ENCODE results near the gene SDF4.
A peak's percentile ranks its signal among the peaks of the same experiment; 100 is the strongest.

SDF4 gene

GRCh38 chr1:1189111-1189510 lies 42.7 kb downstream of the SDF4 start:
- no peak for DNase-seq (ENCODE audit: low read depth)
- no peak for TF ChIP-seq CTCF (conservative IDR thresholded peaks at IDR 0.05; ENCODE audit: control insufficient read depth, insufficient read depth, low read depth, low read length)
- H3K4me3 ChIP-seq (ENCODE audit: control insufficient read depth, low read depth, low read length), result no peak overlapping the region

GRCh38 chr1:1187938-1188337 lies 43.9 kb downstream of the SDF4 start:
- TF ChIP-seq CTCF (conservative IDR thresholded peaks at IDR 0.05; ENCODE audit: control insufficient read depth, insufficient read depth, low read depth, low read length), result no peak
- no peak overlapping the region for H3K4me3 ChIP-seq (ENCODE audit: control insufficient read depth, low read depth, low read length)
- peak; percentile 53 for DNase-seq (ENCODE audit: low read depth)

GRCh38 chr1:1185101-1185765 lies 46.6 kb downstream of the SDF4 start:
- H3K4me3 ChIP-seq (ENCODE audit: control insufficient read depth, low read depth, low read length), result no peak overlapping the region
- no peak for DNase-seq (ENCODE audit: low read depth)
- no peak for TF ChIP-seq CTCF (conservative IDR thresholded peaks at IDR 0.05; ENCODE audit: control insufficient read depth, insufficient read depth, low read depth, low read length)

GRCh38 chr1:1183833-1184775 lies 47.7 kb downstream of the SDF4 start:
- no peak for TF ChIP-seq CTCF (conservative IDR thresholded peaks at IDR 0.05; ENCODE audit: control insufficient read depth, insufficient read depth, low read depth, low read length)
- DNase-seq (ENCODE audit: low read depth), result no peak

GRCh38 chr1:1183221-1183747 lies 48.5 kb downstream of the SDF4 start:
- no peak overlapping the region for H3K4me3 ChIP-seq (ENCODE audit: control insufficient read depth, low read depth, low read length)
- TF ChIP-seq CTCF (conservative IDR thresholded peaks at IDR 0.05; ENCODE audit: control insufficient read depth, insufficient read depth, low read depth, low read length), result no peak
- no peak for DNase-seq (ENCODE audit: low read depth)

More at GRCh38 chr1:1183833-1184775, 47.7 kb downstream of the SDF4 start:
- H3K4me3 ChIP-seq (ENCODE audit: control insufficient read depth, low read depth, low read length), result no peak overlapping the region

GRCh38 chr1:1182491-1183220 lies 49.1 kb downstream of the SDF4 start:
- TF ChIP-seq CTCF (conservative IDR thresholded peaks at IDR 0.05; ENCODE audit: control insufficient read depth, insufficient read depth, low read depth, low read length), result no peak
- no peak for DNase-seq (ENCODE audit: low read depth)
- H3K4me3 ChIP-seq (ENCODE audit: control insufficient read depth, low read depth, low read length), result no peak overlapping the region
